ENCODE measurements around the gene TFB1M.

GRCh38 chr6:155354167-155354566, 39.9 kb upstream of the TFB1M start:
- TF ChIP-seq, protein P1, sequence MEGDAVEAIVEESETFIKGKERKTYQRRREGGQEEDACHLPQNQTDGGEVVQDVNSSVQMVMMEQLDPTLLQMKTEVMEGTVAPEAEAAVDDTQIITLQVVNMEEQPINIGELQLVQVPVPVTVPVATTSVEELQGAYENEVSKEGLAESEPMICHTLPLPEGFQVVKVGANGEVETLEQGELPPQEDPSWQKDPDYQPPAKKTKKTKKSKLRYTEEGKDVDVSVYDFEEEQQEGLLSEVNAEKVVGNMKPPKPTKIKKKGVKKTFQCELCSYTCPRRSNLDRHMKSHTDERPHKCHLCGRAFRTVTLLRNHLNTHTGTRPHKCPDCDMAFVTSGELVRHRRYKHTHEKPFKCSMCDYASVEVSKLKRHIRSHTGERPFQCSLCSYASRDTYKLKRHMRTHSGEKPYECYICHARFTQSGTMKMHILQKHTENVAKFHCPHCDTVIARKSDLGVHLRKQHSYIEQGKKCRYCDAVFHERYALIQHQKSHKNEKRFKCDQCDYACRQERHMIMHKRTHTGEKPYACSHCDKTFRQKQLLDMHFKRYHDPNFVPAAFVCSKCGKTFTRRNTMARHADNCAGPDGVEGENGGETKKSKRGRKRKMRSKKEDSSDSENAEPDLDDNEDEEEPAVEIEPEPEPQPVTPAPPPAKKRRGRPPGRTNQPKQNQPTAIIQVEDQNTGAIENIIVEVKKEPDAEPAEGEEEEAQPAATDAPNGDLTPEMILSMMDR (IDR thresholded peaks at IDR 0.05; ENCODE audit: low read length): no peak
- no peak for TF ChIP-seq EZH2 (IDR thresholded peaks at IDR 0.05; ENCODE audit: borderline replicate concordance, low read length)

Data from OCI-LY1 (cell line).